Esophagus muscularis mucosa (tissue), 4 donors: ENCODE measurements around the gene MACROD2.

Experiments
- EP300 ChIP-seq: sonication (generic); formaldehyde crosslinking; IDR thresholded peaks from one replicate; pipeline ENCODE4 v1.6.1; 2017; ENCODE audit warnings: antibody characterized with exemption
- POLR2A ChIP-seq: fragments of 450-650 bp; IDR thresholded peaks from one replicate; pipeline ENCODE4 v1.6.1; 2017; ENCODE audit warnings: antibody characterized with exemption, moderate library complexity, mild to moderate bottlenecking, low read depth
- POLR2AphosphoS5 ChIP-seq, 2 donors: sonication (generic); formaldehyde crosslinking; IDR thresholded peaks; one replicate each; pipeline ENCODE4 v1.6.1; 2017; ENCODE audit warnings: antibody characterized with exemption in 2 of 2
- TF ChIP-seq, protein P1 (sequence below), 3 experiments: fragments of 200-600 bp in 2 of 3; fragments of 450-650 bp in 1 of 3; sonication (generic) in 2 of 3; IDR thresholded peaks; one replicate each; pipeline ENCODE4 v1.5.1; 2017 to 2019; ENCODE audit warnings: antibody characterized with exemption in 3 of 3, mild to moderate bottlenecking in 2 of 3, moderate library complexity in 1 of 3

DNA sequence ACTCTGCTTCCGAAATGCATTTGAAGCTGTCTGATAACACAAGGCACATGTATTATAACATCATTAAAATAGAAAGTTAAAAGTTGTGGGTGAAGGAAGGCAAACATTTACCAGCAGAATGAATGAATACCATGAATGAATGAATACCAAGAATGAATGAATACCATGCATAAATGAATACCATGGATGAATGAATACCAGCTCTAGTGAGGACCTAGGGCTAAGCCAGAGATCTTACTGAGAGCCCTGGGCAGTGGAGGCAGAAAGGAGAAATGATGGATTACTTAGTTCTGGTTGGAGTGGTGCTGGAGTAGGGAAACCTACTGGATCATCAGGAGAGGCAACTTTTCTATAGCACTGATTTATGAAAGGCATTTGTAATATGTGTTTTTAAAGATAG lies 1579.9 kb downstream of the MACROD2 start:
- TF ChIP-seq, protein P1, sequence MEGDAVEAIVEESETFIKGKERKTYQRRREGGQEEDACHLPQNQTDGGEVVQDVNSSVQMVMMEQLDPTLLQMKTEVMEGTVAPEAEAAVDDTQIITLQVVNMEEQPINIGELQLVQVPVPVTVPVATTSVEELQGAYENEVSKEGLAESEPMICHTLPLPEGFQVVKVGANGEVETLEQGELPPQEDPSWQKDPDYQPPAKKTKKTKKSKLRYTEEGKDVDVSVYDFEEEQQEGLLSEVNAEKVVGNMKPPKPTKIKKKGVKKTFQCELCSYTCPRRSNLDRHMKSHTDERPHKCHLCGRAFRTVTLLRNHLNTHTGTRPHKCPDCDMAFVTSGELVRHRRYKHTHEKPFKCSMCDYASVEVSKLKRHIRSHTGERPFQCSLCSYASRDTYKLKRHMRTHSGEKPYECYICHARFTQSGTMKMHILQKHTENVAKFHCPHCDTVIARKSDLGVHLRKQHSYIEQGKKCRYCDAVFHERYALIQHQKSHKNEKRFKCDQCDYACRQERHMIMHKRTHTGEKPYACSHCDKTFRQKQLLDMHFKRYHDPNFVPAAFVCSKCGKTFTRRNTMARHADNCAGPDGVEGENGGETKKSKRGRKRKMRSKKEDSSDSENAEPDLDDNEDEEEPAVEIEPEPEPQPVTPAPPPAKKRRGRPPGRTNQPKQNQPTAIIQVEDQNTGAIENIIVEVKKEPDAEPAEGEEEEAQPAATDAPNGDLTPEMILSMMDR (IDR thresholded peaks at IDR 0.05) = no peak
- TF ChIP-seq POLR2AphosphoS5 (IDR thresholded peaks at IDR 0.05) (no peak), EP300 (no peak), POLR2A (no peak)
